HG03097 (cell line): ENCODE data around the gene FSIP1.

Experiments used
- ATAC-seq: cut with Tn5 transposase; IDR thresholded peaks from one replicate; pipeline ENCODE4 v1.9.1; 2021; ENCODE audit not compliant: unreplicated experiment, low FRiP score

FSIP1 gene

GRCh38 chr15:39792844-39793335 lies 10.2 kb upstream of the FSIP1 start:
- no peak for ATAC-seq

- no peak for ATAC-seq
Observed at GRCh38 chr15:39792025-39792843, 9.6 kb upstream of the FSIP1 start.

- ATAC-seq, result no peak
Observed at GRCh38 chr15:39789736-39790135, 7.1 kb upstream of the FSIP1 start.

- ATAC-seq, result no peak
Observed at GRCh38 chr15:39788800-39789565, 6.3 kb upstream of the FSIP1 start.

GRCh38 chr15:39788108-39788507 lies 5.5 kb upstream of the FSIP1 start:
- no peak for ATAC-seq

DNA sequence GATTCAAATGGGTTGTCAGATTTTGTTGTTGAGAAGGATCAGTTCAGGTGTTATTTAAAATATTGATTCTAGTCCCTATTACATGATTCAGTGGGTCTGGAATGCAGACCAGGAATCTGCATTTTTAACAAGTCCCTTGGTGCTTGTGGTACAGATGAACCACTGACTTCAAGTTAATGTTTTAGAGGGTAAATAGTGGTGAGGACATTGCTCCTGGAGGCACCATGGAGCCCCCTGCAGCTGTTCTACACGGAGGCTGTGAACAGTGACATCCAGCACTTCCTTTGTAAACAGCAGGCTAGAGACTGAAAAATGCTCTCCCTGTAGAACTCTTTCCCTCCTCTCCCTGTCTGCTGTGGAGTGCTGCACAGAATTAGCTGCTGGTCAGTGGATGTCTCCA lies 4.8 kb upstream of the FSIP1 start:
- no peak for ATAC-seq

DNA sequence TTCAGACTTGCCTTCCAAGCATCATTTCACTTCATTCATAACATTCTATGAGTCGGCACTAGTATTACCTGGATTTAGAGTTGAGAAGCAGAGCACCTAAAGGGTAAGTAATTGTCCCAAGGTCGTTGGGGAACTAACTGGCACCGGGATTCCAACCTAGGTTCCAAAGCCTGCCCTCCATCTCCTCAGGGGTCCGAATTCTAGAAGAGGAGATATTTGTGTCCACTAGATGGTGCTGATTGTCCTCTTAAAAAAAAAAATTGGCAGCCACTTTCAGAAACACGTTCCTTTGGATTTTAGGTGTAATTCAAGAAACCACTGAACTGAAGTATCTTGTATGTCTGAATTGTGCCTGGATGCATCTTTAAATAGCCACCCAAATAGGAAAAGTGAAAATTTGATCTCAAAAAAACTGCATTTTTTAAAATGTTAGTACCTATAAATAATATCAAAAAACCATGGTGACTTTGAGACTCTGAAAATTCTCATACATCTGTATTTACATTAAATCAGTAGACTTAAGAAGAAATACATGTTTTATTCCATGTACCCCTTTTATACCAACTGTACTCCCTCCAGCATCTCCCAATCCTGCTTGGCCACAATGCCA lies 3.9 kb upstream of the FSIP1 start:
- ATAC-seq, result no peak

DNA sequence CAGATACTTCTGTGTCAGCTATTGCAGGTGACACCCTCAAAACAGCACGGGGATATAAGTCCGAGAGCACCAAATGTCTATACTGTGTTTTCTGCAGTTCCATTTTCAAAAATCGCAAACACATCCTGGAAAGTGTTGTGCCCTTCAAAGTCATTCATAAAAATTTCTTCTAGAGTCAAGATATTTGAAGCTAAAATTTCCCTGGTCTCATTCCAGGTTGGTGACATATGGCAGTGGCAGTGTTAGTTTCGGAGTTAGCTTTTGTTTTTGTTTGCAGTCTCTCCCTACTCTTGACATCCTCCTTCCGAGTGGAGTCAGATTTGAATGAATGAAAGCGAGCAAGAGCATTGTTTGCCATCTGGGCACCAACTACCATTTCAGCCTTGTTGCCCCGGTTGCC lies 3.2 kb upstream of the FSIP1 start:
- no peak for ATAC-seq

- ATAC-seq, result no peak
Observed at GRCh38 chr15:39785139-39785538, 2.5 kb upstream of the FSIP1 start.

DNA sequence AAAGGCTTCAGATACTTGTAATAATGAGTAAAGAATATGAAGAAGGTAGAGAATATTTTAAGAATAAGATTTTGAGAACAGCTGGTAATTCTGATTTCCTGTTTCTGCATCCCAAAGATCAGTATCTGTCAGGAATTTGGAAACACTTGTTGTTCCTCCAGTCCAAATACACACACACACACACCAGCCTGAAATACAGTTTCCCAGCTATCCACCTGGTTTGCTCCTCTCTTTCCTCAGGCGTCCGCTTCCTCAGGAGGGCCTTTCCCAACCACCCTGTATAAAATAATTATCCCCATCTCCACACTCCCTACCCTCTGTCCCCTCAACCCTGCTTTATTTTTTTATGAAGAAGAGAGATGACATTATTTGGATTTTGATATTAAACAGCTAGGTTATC lies 2.0 kb upstream of the FSIP1 start:
- no peak for ATAC-seq

DNA sequence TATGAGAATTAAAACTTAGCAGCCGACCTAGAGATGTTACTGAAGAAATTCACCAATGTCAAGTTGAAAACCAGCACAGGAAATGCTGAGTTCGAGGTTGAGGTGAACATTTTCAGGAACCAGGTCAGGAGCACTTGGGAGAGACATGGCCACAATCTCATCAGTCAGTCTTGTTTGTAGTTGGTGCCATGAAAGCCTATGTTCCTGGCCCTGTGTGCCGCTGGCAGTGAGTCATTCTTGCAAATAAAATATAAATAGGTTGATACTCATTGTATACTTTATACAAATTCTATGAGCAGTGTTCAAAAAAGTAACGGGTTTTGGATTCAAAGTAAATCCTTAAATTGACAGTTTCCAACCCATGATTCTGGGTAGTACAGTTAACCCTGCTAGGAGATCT lies 1.5 kb upstream of the FSIP1 start:
- no peak for ATAC-seq

DNA sequence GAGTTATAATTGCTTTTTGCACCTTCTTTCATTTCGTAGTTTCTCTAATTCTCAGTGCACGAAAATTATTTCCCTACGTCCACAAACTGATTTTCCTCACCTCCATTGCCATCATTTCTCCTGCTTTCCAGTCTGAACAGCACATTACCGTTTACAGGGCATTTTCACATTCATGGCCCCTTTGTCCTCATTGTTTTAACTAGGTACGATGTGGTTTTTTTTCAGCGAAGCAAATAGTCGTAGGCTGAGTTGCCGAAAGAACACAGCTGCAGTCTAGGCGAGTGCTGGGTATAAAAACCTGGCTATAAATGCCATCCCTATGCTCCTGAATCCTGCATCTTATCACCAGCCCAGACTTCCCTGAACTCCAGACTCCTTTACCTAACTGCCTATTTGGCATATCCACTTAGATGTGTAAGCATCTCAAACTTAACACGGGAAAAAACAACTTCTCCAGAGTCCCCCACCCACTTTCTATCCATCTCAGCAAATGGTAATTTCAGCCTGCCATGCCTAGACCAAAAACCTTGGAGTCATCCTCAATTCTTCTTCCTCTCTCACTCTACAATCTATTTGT lies 691 bp upstream of the FSIP1 start:
- no peak for ATAC-seq

DNA sequence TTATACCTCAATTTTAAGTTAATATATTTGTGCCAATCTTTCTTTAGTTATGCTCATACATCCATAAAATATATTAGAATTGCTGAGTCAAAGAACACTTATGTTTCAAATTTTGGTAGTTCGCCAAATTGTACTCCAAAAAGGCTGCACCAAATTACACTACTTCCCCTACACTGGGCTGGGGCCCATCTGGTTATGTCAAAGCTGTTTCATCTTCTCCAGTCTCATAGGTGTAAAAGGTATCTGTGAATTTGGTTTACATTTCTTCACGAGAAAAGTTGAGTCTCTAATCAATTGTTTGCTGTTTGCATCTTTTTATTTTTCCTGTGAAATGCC lies 706 bp downstream of the FSIP1 start:
- ATAC-seq, result no peak

DNA sequence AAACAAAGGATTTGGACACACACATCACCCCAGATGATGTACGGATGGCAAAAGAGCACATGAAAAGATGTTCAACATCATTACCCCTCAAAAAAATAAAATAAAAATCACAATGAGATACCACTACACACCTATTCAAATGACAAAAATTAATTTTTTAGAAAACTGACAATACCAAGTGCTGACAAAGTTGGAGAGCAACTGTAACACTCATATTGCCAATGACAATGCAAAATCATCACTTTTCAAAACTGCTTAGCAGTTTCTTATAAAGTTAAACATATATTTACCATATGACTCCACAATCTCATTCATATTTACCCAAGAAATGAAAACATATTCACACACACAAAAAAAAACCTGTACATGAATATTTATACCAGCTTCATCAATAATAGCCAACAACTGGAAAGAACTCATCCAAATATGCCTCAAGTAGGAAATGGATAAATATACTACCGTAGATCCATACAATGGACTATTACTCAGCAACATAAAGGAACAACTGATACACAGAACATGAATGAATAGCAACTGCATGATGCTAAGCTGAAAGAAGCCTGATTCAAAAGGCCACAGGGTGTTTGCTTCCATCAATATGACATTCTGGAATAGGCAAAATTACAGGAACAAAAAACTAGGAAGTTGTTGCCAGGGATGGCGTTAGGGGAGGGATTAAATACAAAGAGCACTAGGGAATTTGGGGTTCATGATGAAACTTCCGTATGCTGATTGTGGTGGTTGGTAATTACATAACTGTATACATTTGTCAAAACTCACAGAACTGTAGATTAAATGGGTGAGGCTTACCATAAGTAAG lies 1.3 kb downstream of the FSIP1 start:
- ATAC-seq, result no peak

- ATAC-seq, result no peak
Observed at GRCh38 chr15:39778021-39778420, 4.6 kb downstream of the FSIP1 start.

GRCh38 chr15:39777496-39777895 lies 5.1 kb downstream of the FSIP1 start:
- no peak for ATAC-seq

- ATAC-seq, result no peak
Observed at GRCh38 chr15:39776068-39776467, 6.6 kb downstream of the FSIP1 start.

DNA sequence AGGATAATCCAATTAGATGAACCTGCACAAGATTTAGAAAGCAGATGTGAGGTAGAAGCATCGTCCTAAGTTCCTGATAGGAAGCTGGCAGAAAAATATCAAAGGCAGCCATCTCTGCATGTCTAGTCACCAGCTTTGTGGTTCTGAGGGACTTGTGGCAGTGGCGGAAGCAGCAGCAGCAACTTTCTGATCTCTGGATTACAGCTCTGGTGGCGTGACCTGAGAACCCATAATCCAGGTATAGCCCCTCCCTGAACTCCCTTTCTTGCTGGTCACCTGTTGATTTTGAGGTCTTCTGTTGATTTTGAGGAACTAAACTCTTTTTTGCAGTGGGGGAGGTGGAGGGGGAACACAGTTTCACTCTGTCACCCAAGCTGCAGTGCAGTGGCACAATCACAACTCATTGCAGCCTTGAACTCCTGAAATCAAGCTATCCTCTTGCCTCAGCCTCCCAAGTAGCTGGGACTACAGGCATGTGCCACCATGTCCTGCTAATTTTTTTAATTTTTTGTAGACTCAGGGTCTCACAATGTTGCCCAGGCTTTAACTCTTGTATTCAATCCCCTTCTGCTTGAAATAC lies 7.9 kb downstream of the FSIP1 start:
- ATAC-seq, result no peak

DNA sequence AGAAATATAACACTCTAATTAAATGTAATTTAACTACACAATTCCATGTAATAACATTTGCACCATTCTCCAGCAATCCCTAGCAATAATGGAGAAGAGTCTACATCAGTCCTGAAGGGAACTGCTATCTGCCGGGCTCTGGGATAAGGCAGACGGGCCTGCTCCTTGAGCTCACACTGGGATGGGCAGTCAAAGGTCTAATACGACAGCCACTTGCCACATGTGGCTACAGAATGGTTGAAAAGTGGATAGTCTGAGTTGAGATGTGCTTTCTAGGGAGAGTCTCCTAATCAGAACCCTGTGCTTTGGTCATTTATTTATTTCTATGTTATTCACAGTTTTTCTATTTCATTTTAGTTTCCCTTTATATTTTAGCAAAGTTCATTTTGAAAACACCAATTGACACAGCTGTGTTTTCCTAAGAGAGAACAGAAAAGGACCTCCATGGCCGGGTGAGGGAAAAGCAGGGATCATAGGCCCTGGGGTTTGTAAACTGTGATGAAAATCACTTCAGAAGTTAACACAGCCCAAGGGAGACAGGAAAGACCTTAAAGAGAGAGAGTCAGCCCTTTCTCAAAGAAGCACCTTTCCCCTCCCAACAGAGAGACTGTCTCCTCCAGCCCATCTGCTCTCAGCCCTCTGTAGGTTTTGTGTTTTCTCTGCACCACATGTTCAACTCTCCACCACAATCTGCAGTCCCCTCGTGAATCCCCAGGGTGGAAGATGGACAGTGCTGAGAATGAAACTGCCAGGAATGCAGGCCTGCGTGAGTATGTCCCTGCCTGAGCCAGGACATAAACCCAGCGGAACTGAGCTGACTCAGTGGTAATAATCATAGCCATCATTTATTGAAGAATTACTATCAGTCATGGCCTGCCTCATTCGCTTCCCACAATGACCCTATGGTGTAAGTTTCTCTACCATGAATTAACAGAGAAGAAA lies 11.6 kb downstream of the FSIP1 start:
- no peak for ATAC-seq
